NCI-H2196 (cell line): ENCODE measurements around the gene MED15.
A peak's percentile ranks its signal among the peaks of the same experiment; 100 is the strongest.
"Not testable (repeated sequence)": the region's sequence is repeated elsewhere in the genome, so short reads cannot be mapped to it uniquely, and the experiment has no call there.

ENCODE experiments used
- DNase-seq: peaks from one replicate; lab custom pipeline; 2025; ENCODE audit not compliant: unreplicated experiment; lab: John Stamatoyannopoulos, UW

The MED15 gene

GRCh38 chr22:20507253-20508066, at the start of gene MED15:
TSS of gene MED15 (plus strand) at chr22:20507610. CDS start at chr22:20507679, 69 bp downstream.
- DNase-seq = peak; percentile 81

GRCh38 chr22:20458530-20459151, 48.8 kb upstream of the MED15 start:
- no peak for DNase-seq

GRCh38 chr22:20459152-20459542, 48.3 kb upstream of the MED15 start:
- DNase-seq = no peak

- no peak for DNase-seq
Measured at GRCh38 chr22:20459862-20460261, 47.5 kb upstream of the MED15 start.

- DNase-seq = no peak
Measured at GRCh38 chr22:20463324-20464095, 43.9 kb upstream of the MED15 start.

GRCh38 chr22:20464096-20464614, 43.3 kb upstream of the MED15 start:
- DNase-seq = no peak

GRCh38 chr22:20464912-20465758, 42.3 kb upstream of the MED15 start:
- no peak for DNase-seq

GRCh38 chr22:20465759-20466077, 41.7 kb upstream of the MED15 start:
- no peak for DNase-seq

GRCh38 chr22:20466659-20467379, 40.6 kb upstream of the MED15 start:
- DNase-seq = no peak

- DNase-seq = no peak
Measured at GRCh38 chr22:20469110-20469868, 38.1 kb upstream of the MED15 start.

- not testable (repeated sequence) for DNase-seq
Measured at GRCh38 chr22:20470525-20470924, 36.9 kb upstream of the MED15 start.

GRCh38 chr22:20471126-20471833, 36.1 kb upstream of the MED15 start:
- no peak for DNase-seq

GRCh38 chr22:20472629-20473442, 34.6 kb upstream of the MED15 start:
- no peak for DNase-seq

- DNase-seq = no peak
Measured at GRCh38 chr22:20475115-20475436, 32.3 kb upstream of the MED15 start.

- DNase-seq = not testable (repeated sequence)
Measured at GRCh38 chr22:20475569-20475968, 31.8 kb upstream of the MED15 start.

- not testable (repeated sequence) for DNase-seq
Measured at GRCh38 chr22:20478059-20478458, 29.4 kb upstream of the MED15 start.

- no peak for DNase-seq
Measured at GRCh38 chr22:20479612-20480196, 27.7 kb upstream of the MED15 start.

- not testable (repeated sequence) for DNase-seq
Measured at GRCh38 chr22:20483143-20483506, 24.3 kb upstream of the MED15 start.
